ENCODE results near the gene LRP11.

Gene LRP11

DNA sequence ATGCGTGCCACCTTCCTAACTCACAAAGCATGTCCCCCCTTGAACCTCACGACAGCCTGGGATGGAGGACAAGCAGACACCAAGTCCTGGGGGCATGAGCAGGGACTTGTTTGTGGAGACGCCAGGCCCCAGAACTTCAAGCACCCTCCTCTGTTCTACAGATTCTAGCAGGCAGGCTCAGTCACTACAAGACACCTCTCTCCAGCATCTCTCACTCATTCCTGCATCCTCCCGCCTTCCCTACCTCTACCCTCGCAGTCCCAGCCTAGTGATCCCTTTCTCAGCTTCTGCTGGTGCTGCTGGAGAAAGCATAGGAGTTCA, 3.7 kb downstream of the LRP11 start:
- no peaks in the 10 kb centered on the region for H3K9me3 ChIP-seq (ENCODE audit: control insufficient read depth, insufficient read depth, low read depth, low read length)
- H3K36me3 ChIP-seq (ENCODE audit: control insufficient read depth in 2 of 2, insufficient read depth in 1 of 2, low read length in 2 of 2) = peaks cover 0 to 4% of the 10 kb centered on the region in 2 experiments; a peak in 2 of 3 replicates
- POLR2A ChIA-PET = no interaction called here
- CTCF ChIA-PET = interaction anchor here (1.0 to 1.9 kb wide), 2 partner anchors 10 to 25 kb away, joined by 3 to 7 read pairs; no protein-coding TSS in a partner anchor
- no peak overlapping the region for H3K4me3 ChIP-seq (ENCODE audit: low read depth, low read length)
- TF ChIP-seq GFI1B (tag by site-specific recombination; IDR thresholded peaks at IDR 0.05) (no peak), ZNF266 (tag by site-specific recombination; IDR thresholded peaks at IDR 0.05; ENCODE audit: low read depth) (no peak), ZNF423 (tag by site-specific recombination; IDR thresholded peaks at IDR 0.05) (no peak), PRDM1 (tag by site-specific recombination; IDR thresholded peaks at IDR 0.05) (peak; percentile 57; the same call in 1 of the 2 replicates), MYNN (tag by site-specific recombination; IDR thresholded peaks at IDR 0.05; ENCODE audit: borderline replicate concordance) (no peak), ZNF335 (tag by site-specific recombination; conservative IDR thresholded peaks at IDR 0.05) (no peak), ZNF600 (tag by site-specific recombination; IDR thresholded peaks at IDR 0.05) (0 out of 2 replicates have a peak, but pooled peaks have one; percentile 46), ZIC2 (tag by site-specific recombination; IDR thresholded peaks at IDR 0.05) (no peak)
- TF ChIP-seq, protein P1, sequence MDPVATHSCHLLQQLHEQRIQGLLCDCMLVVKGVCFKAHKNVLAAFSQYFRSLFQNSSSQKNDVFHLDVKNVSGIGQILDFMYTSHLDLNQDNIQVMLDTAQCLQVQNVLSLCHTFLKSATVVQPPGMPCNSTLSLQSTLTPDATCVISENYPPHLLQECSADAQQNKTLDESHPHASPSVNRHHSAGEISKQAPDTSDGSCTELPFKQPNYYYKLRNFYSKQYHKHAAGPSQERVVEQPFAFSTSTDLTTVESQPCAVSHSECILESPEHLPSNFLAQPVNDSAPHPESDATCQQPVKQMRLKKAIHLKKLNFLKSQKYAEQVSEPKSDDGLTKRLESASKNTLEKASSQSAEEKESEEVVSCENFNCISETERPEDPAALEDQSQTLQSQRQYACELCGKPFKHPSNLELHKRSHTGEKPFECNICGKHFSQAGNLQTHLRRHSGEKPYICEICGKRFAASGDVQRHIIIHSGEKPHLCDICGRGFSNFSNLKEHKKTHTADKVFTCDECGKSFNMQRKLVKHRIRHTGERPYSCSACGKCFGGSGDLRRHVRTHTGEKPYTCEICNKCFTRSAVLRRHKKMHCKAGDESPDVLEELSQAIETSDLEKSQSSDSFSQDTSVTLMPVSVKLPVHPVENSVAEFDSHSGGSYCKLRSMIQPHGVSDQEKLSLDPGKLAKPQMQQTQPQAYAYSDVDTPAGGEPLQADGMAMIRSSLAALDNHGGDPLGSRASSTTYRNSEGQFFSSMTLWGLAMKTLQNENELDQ (tag by site-specific recombination; IDR thresholded peaks at IDR 0.05; ENCODE audit: low read depth) = no peak
- TF ChIP-seq, protein P2, sequence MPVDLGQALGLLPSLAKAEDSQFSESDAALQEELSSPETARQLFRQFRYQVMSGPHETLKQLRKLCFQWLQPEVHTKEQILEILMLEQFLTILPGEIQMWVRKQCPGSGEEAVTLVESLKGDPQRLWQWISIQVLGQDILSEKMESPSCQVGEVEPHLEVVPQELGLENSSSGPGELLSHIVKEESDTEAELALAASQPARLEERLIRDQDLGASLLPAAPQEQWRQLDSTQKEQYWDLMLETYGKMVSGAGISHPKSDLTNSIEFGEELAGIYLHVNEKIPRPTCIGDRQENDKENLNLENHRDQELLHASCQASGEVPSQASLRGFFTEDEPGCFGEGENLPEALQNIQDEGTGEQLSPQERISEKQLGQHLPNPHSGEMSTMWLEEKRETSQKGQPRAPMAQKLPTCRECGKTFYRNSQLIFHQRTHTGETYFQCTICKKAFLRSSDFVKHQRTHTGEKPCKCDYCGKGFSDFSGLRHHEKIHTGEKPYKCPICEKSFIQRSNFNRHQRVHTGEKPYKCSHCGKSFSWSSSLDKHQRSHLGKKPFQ (tag by site-specific recombination; IDR thresholded peaks at IDR 0.05) = no peak
- H3K4me1 ChIP-seq (ENCODE audit: control insufficient read depth, insufficient read depth, low read length) = peaks cover 51% of the 10 kb centered on the region
- H3K27ac ChIP-seq (ENCODE audit: extremely low read depth, low read depth, low read length) = no peak overlapping the region

DNA sequence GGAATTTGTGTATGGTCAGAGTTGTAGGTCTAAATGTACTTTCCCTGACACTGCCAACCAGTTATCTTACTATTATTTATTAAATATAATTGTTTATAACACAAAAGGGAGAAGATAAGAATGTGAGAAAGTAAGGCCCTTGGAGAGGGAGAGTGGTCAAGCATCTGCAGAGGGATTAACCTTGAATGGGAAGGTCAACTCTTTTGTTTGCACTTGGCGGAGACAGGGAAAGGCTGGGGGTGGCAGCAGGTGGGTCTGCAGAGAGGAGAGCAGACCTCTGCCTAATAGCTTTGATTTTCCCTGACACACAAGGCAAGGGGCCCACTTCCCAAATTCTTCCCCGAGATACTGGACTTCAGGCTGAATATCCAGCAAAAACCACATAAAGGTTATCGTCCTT, 4.2 kb downstream of the LRP11 start:
- ChIA-PET CTCF (interaction anchor here (1.0 to 1.9 kb wide), 3 partner anchors 10 to 24 kb away, joined by 3 to 7 read pairs (median 6); no protein-coding TSS in a partner anchor), POLR2A (no interaction called here)
- Histone ChIP-seq H3K4me3 (ENCODE audit: low read depth, low read length) (no peak overlapping the region), H3K9me3 (ENCODE audit: control insufficient read depth, insufficient read depth, low read depth, low read length) (no peaks in the 10 kb centered on the region), H3K27ac (ENCODE audit: extremely low read depth, low read depth, low read length) (no peak overlapping the region), H3K4me1 (ENCODE audit: control insufficient read depth, insufficient read depth, low read length) (peaks cover 56% of the 10 kb centered on the region), H3K36me3 (ENCODE audit: control insufficient read depth in 2 of 2, insufficient read depth in 1 of 2, low read length in 2 of 2) (peaks cover 0 to 4% of the 10 kb centered on the region in 2 experiments; a peak in 2 of 3 replicates)
- TF ChIP-seq PRDM1 (tag by site-specific recombination; IDR thresholded peaks at IDR 0.05) (peak; percentile 46; the same call in 1 of the 2 replicates), ZNF174 (tag by site-specific recombination; IDR thresholded peaks at IDR 0.05) (no peak), ZNF585B (tag by site-specific recombination; IDR thresholded peaks at IDR 0.05) (no peak)

DNA sequence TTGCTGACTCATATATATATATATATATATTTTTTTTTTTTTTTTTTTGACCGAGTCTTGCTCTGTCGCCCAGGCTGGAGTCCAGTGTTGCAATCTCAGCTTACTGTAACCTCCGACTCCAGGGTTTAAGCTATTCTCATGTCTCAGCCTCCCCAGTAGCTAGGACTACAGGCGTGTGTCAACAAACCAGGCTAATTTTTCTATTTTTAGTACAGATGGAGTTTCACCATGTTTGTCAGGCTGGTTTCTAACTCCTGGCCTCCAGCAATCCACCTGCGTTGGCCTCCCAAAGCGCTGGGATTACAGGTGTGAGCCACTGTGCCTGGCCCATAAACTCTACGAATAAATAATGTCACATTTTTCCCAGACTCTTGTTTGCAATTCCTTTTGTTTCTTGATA, 4.8 kb downstream of the LRP11 start:
- peaks cover 59% of the 10 kb centered on the region for H3K4me1 ChIP-seq (ENCODE audit: control insufficient read depth, insufficient read depth, low read length)
- TF ChIP-seq ZNF561 (tag by site-specific recombination; IDR thresholded peaks at IDR 0.05; ENCODE audit: borderline replicate concordance) (no peak), ZNF514 (tag by site-specific recombination; IDR thresholded peaks at IDR 0.05) (no peak), ZNF302 (tag by site-specific recombination; IDR thresholded peaks at IDR 0.05; ENCODE audit: low read depth) (no peak), WT1 (tag by site-specific recombination; IDR thresholded peaks at IDR 0.05) (no peak), ZNF555 (tag by site-specific recombination; conservative IDR thresholded peaks at IDR 0.05) (no peak), ZNF843 (tag by site-specific recombination; IDR thresholded peaks at IDR 0.05) (no peak), ZNF596 (tag by site-specific recombination; IDR thresholded peaks at IDR 0.05) (no peak), ZNF248 (tag by site-specific recombination; IDR thresholded peaks at IDR 0.05) (no peak), SCRT2 (tag by site-specific recombination; IDR thresholded peaks at IDR 0.05) (no peak), GLI2 (tag by site-specific recombination; IDR thresholded peaks at IDR 0.05; ENCODE audit: borderline replicate concordance, low read depth) (no peak), ZNF138 (tag by site-specific recombination; IDR thresholded peaks at IDR 0.05; ENCODE audit: borderline replicate concordance) (no peak), ZNF701 (tag by site-specific recombination; IDR thresholded peaks at IDR 0.05) (no peak), MYNN (tag by site-specific recombination; IDR thresholded peaks at IDR 0.05; ENCODE audit: borderline replicate concordance) (no peak), KLF1 (tag by site-specific recombination; IDR thresholded peaks at IDR 0.05) (no peak)
- TF ChIP-seq, protein P3, sequence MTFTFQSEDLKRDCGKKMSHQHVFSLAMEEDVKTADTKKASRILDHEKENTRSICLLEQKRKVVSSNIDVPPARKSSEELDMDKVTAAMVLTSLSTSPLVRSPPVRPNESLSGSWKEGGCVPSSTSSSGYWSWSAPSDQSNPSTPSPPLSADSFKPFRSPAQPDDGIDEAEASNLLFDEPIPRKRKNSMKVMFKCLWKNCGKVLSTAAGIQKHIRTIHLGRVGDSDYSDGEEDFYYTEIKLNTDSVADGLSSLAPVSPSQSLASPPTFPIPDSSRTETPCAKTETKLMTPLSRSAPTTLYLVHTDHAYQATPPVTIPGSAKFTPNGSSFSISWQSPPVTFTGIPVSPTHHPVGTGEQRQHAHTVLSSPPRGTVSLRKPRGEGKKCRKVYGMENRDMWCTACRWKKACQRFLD (tag by site-specific recombination; IDR thresholded peaks at IDR 0.05) = no peak
- TF ChIP-seq, protein P4, sequence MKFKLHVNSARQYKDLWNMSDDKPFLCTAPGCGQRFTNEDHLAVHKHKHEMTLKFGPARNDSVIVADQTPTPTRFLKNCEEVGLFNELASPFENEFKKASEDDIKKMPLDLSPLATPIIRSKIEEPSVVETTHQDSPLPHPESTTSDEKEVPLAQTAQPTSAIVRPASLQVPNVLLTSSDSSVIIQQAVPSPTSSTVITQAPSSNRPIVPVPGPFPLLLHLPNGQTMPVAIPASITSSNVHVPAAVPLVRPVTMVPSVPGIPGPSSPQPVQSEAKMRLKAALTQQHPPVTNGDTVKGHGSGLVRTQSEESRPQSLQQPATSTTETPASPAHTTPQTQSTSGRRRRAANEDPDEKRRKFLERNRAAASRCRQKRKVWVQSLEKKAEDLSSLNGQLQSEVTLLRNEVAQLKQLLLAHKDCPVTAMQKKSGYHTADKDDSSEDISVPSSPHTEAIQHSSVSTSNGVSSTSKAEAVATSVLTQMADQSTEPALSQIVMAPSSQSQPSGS (tag by site-specific recombination; IDR thresholded peaks at IDR 0.05; ENCODE audit: low read depth) = no peak
- H3K9me3 ChIP-seq (ENCODE audit: control insufficient read depth, insufficient read depth, low read depth, low read length) = no peaks in the 10 kb centered on the region
- ChIA-PET CTCF (interaction anchor here (1.7 kb wide), 1 partner anchor 19 kb away, joined by 6 read pairs; no protein-coding TSS in a partner anchor), POLR2A (no interaction called here)
- peaks cover 0 to 4% of the 10 kb centered on the region in 2 experiments; a peak in 2 of 3 replicates for H3K36me3 ChIP-seq (ENCODE audit: control insufficient read depth in 2 of 2, insufficient read depth in 1 of 2, low read length in 2 of 2)
- H3K27ac ChIP-seq (ENCODE audit: extremely low read depth, low read depth, low read length) = no peak overlapping the region
- H3K4me3 ChIP-seq (ENCODE audit: low read depth, low read length) = no peak overlapping the region

All from HEK293 (cell line).